A673 (cell line): ENCODE results near the gene LMF1. TPM values are rescaled to one million over a fixed set of nuclear protein-coding genes. Genes with fewer than 3 reads are reported as not detected.

Source experiments
- BruUV-seq: library from RNA; stranded (reverse); fragments of 400-500 nt; replicated peaks from 2 replicates; lab custom pipeline; 2021; lab: Mats Ljungman, UMichigan
- CTCF ChIA-PET: fragments of 300-600 bp; sonication (Branson Sonifier 250); formaldehyde crosslinking; loops from one replicate; lab custom pipeline; 2022; ENCODE audit warnings: antibody characterized with exemption; lab: Charles Lee
- POLR2A ChIA-PET: fragments of 300-600 bp; sonication (Branson Sonifier 250); formaldehyde crosslinking; loops from one replicate; lab custom pipeline; 2022; ENCODE audit warnings: antibody characterized with exemption; ENCODE audit not compliant: low non-redundant PET; lab: Charles Lee
- DNase-seq: peaks from one replicate; pipeline ENCODE4 v3.0.0-alpha.2; 2015; ENCODE audit warnings: low spot score
- H3K27ac ChIP-seq: fragments of 200-600 bp; sonication (generic); 2 replicates; pipeline ENCODE4 v1.5.1; 2016; ENCODE audit warnings: mixed run types, low read depth, mild to moderate bottlenecking, mixed read lengths, antibody characterized with exemption, low read length; ENCODE audit not compliant: poor library complexity, severe bottlenecking
- H3K27me3 ChIP-seq: fragments of 200-600 bp; sonication (generic); replicated peaks from 2 replicates; pipeline ENCODE4 v1.6.1; 2017; ENCODE audit warnings: mixed run types, low read depth, mild to moderate bottlenecking, mixed read lengths, antibody characterized with exemption, low read length; ENCODE audit not compliant: insufficient read depth, poor library complexity
- H3K36me3 ChIP-seq: fragments of 200-600 bp; sonication (generic); 2 replicates; pipeline ENCODE4 v1.6.1; 2016; ENCODE audit warnings: mixed run types, mild to moderate bottlenecking, mixed read lengths, antibody characterized with exemption, low read length; ENCODE audit not compliant: insufficient read depth, poor library complexity, severe bottlenecking
- H3K4me1 ChIP-seq: fragments of 200-600 bp; sonication (generic); 2 replicates; pipeline ENCODE4 v1.6.1; 2017; ENCODE audit warnings: mixed run types, mild to moderate bottlenecking, mixed read lengths, antibody characterized with exemption, low read length; ENCODE audit not compliant: insufficient read depth, poor library complexity, severe bottlenecking
- H3K4me3 ChIP-seq: fragments of 200-600 bp; sonication (generic); 2 replicates; pipeline ENCODE4 v1.5.1; 2016; ENCODE audit warnings: low read depth, mixed run types, mild to moderate bottlenecking, mixed read lengths, low read length; ENCODE audit not compliant: poor library complexity, severe bottlenecking
- H3K9me3 ChIP-seq: fragments of 200-600 bp; sonication (generic); 2 replicates; pipeline ENCODE4 v1.6.1; 2016; ENCODE audit warnings: mixed run types, low read depth, mild to moderate bottlenecking, mixed read lengths, antibody characterized with exemption, low read length; ENCODE audit not compliant: poor library complexity, severe bottlenecking
- EZH2 ChIP-seq: fragments of 200-600 bp; sonication (generic); IDR thresholded peaks from 2 replicates; pipeline ENCODE4 v1.6.1; 2017; ENCODE audit warnings: borderline replicate concordance, low read depth, mild to moderate bottlenecking, mixed read lengths, antibody characterized with exemption, low read length; ENCODE audit not compliant: poor library complexity, severe bottlenecking
- intact Hi-C: fragments of 100-400 bp; cut with micrococcal nuclease; formaldehyde crosslinking; loops from one replicate; pipeline ENCODE4 v1.10.0; 2022; ENCODE audit not compliant: unreplicated experiment
- total RNA-seq: library from RNA; stranded (reverse); gene quantifications from 2 replicates; pipeline ENCODE4 v1.2.3, GENCODE V29; 2021
- TF ChIP-seq, protein P1 (sequence below): fragments of 300-800, 200-600 bp; sonication (generic); conservative IDR thresholded peaks from 2 replicates; pipeline ENCODE4 v1.5.1; 2017; ENCODE audit warnings: low read depth, mild to moderate bottlenecking, antibody characterized with exemption, low read length, moderate library complexity, mixed read lengths

The LMF1 gene
- total RNA-seq, 1 experiment from 2014 or later: 21.0 TPM

DNA sequence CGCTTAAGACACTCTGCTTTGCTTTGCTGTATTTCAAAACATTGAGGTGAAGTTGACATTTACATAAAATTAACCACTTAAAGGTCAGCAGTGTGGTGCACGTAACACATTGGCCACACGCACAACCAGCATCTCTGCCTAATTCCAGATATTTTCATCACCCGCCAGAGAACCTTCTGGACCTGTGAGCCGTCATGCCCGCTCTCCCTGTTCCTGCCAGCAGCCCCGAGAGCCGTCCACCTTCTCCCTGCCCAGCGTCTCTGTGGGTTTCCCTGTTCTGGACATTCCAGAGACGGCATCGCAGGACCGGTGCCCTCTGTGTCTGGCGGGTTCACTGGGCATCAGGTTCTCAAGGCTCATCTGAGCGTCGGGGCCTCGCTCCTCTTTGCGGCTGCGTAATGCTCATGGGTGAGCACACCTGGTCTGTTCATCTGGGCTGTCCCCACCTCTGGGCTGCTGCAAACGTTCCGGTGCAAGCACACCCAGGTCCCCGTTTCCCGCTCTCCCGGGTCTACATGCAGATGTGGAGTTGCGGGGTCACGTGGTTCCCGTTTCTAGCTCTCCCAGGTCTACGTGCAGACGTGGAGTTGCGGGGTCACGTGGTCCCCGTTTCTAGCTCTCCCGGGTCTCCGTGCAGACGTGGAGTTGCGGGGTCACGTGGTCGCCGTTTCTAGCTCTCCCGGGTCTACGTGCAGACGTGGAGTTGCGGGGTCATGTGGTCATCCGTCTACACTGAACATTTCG, 122.1 kb downstream of the LMF1 start:
- Histone ChIP-seq H3K9me3 (peaks cover 12% of the 10 kb centered on the region), H3K36me3 (no peaks in the 10 kb centered on the region), H3K4me3 (no peak overlapping the region), H3K27ac (no peak overlapping the region), H3K27me3 (no peaks in the 10 kb centered on the region), H3K4me1 (no peaks in the 10 kb centered on the region)
- DNase-seq: no peak
- intact Hi-C loops: no loop called here
- TF ChIP-seq, protein P1, sequence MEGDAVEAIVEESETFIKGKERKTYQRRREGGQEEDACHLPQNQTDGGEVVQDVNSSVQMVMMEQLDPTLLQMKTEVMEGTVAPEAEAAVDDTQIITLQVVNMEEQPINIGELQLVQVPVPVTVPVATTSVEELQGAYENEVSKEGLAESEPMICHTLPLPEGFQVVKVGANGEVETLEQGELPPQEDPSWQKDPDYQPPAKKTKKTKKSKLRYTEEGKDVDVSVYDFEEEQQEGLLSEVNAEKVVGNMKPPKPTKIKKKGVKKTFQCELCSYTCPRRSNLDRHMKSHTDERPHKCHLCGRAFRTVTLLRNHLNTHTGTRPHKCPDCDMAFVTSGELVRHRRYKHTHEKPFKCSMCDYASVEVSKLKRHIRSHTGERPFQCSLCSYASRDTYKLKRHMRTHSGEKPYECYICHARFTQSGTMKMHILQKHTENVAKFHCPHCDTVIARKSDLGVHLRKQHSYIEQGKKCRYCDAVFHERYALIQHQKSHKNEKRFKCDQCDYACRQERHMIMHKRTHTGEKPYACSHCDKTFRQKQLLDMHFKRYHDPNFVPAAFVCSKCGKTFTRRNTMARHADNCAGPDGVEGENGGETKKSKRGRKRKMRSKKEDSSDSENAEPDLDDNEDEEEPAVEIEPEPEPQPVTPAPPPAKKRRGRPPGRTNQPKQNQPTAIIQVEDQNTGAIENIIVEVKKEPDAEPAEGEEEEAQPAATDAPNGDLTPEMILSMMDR: no peak
- no peak for TF ChIP-seq EZH2
- ChIA-PET CTCF (no interaction called here), POLR2A (no interaction called here)
- BruUV-seq: no TSS peak

- Histone ChIP-seq H3K27me3 (no peaks in the 10 kb centered on the region), H3K9me3 (peaks cover 12% of the 10 kb centered on the region), H3K36me3 (no peaks in the 10 kb centered on the region), H3K27ac (no peak overlapping the region), H3K4me1 (peaks cover 3% of the 10 kb centered on the region), H3K4me3 (no peak overlapping the region)
- POLR2A ChIA-PET: no interaction called here
- intact Hi-C loops: no loop called here
- TF ChIP-seq, protein P1: no peak
- TF ChIP-seq EZH2: no peak
- no peak for DNase-seq
- CTCF ChIA-PET: no interaction called here
- no TSS peak for BruUV-seq
Observed at GRCh38 chr16:847681-848445, 122.9 kb downstream of the LMF1 start.

DNA sequence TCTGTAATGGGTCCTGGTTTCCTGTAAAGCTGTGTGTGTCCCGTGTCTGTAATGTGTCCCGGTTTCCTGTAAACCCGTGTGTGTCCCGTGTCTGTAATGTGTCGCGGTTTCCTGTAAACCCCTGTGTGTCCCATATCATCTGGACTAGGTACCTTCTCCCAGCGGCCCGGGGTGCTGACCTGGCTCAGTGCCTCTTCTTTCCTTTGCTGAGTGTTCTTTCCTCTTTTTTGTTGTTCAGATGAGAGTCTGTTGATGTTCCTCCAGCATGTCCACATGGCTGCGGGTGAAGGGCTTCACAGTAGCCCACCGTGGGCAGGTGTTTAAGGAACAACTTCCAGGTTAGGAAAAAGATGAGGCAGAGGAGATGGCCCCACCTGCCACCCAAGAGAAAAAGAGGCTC, 123.6 kb downstream of the LMF1 start:
- H3K9me3 ChIP-seq: peaks cover 12% of the 10 kb centered on the region
- CTCF ChIA-PET: no interaction called here
- TF ChIP-seq, protein P1: no peak
- no peaks in the 10 kb centered on the region for H3K36me3 ChIP-seq
- POLR2A ChIA-PET: no interaction called here
- BruUV-seq: no TSS peak
- DNase-seq: no peak
- H3K27me3 ChIP-seq: no peaks in the 10 kb centered on the region
- intact Hi-C loops: no loop called here
- no peak overlapping the region for H3K4me3 ChIP-seq
- peaks cover 9% of the 10 kb centered on the region for H3K4me1 ChIP-seq
- no peak overlapping the region for H3K27ac ChIP-seq
